ENCODE data around the gene WDR62. TPM values are rescaled to one million over a fixed set of nuclear protein-coding genes. Genes with fewer than 3 reads are reported as not detected.
A peak's percentile ranks its signal among the peaks of the same experiment; 100 is the strongest.

Gene WDR62
- total RNA-seq, 2 experiments from 2014 or later, result 44.5 to 60.2 TPM

- H4K20me1 ChIP-seq (ENCODE audit: insufficient read depth, low read length), result peaks cover 11% of the 10 kb centered on the region
- intact Hi-C loops (cut with micrococcal nuclease; ENCODE audit: unreplicated experiment), result loop anchor here (10.0 kb wide), 1 partner anchor 407 kb away; the partner anchor contains the start of genes COX6B1 and ETV2
- no peaks in the 10 kb centered on the region for H3K9me2 ChIP-seq (ENCODE audit: insufficient read depth, low read length)
- TF ChIP-seq CTCF (conservative IDR thresholded peaks at IDR 0.05; ENCODE audit: low read length), result no peak; the same call in 1 of the 2 replicates
- TF ChIP-seq EZH2phosphoT487 (IDR thresholded peaks at IDR 0.05; ENCODE audit: borderline replicate concordance, low read depth, low read length), result no peak
- no peak for DNase-seq (ENCODE audit: low spot score)
- no TSS peak for BruUV-seq (replicated peaks)
- no peak overlapping the region for H2AFZ ChIP-seq (ENCODE audit: low read length)
- H3K36me3 ChIP-seq (ENCODE audit: insufficient read depth, low read length), result peaks cover 6% of the 10 kb centered on the region
- peaks cover 21% of the 10 kb centered on the region for H3K79me2 ChIP-seq (ENCODE audit: insufficient read depth, low read depth, low read length)
- POLR2A ChIA-PET, result no interaction called here
- H3K4me3 ChIP-seq (ENCODE audit: low read depth, low read length, poor library complexity, severe bottlenecking), result no peak overlapping the region
- H3K4me2 ChIP-seq (ENCODE audit: low read length), result no peak overlapping the region
- no peak overlapping the region for H3K27ac ChIP-seq (ENCODE audit: low read depth, low read length, poor library complexity, severe bottlenecking)
- H3K9me3 ChIP-seq (ENCODE audit: low read length), result no peaks in the 10 kb centered on the region
- peaks cover 24% of the 10 kb centered on the region for H3K4me1 ChIP-seq (ENCODE audit: insufficient read depth, low read length, poor library complexity, severe bottlenecking)
- CTCF ChIA-PET (ENCODE audit: unreplicated experiment), result no interaction called here
These were observed 3.1 kb upstream of the WDR62 start for GRCh38 chr19:36051637-36052036.

GRCh38 chr19:36054119-36054732 is 471 bp upstream of the WDR62 start, which contains the start of gene THAP8:
Gene THAP8, minus strand, starts transcription at chr19:36054285. Its CDS starts 68 bp downstream, at chr19:36054217.
- Histone ChIP-seq H2AFZ (ENCODE audit: low read length) (peak within 1 kb of the TSS; percentile 57), H3K36me3 (ENCODE audit: insufficient read depth, low read length) (peaks cover 30% of the 10 kb centered on the region), H4K20me1 (ENCODE audit: insufficient read depth, low read length) (peaks cover 13% of the 10 kb centered on the region), H3K9me3 (ENCODE audit: low read length) (no peaks in the 10 kb centered on the region), H3K4me2 (ENCODE audit: low read length) (peak within 1 kb of the TSS; percentile 95), H3K4me3 (ENCODE audit: low read depth, low read length, poor library complexity, severe bottlenecking) (peak within 1 kb of the TSS; percentile 93), H3K9me2 (ENCODE audit: insufficient read depth, low read length) (no peaks in the 10 kb centered on the region), H3K79me2 (ENCODE audit: insufficient read depth, low read depth, low read length) (peaks cover 45% of the 10 kb centered on the region), H3K27ac (ENCODE audit: low read depth, low read length, poor library complexity, severe bottlenecking) (peak within 1 kb of the TSS; percentile 86), H3K4me1 (ENCODE audit: insufficient read depth, low read length, poor library complexity, severe bottlenecking) (peaks cover 40% of the 10 kb centered on the region)
- peak; percentile 99 for DNase-seq (ENCODE audit: low spot score)
- ChIA-PET POLR2A (interaction anchor here (0.6 to 1.4 kb wide), 7 partner anchors 10 to 1592 kb away, joined by 3 to 12 read pairs (median 4); partner anchors contain the start of genes ALKBH6, POLR2I, SYNE4 and TBCB), CTCF (ENCODE audit: unreplicated experiment) (no interaction called here)
- no TSS peak for BruUV-seq (replicated peaks)
- TF ChIP-seq CTCF (conservative IDR thresholded peaks at IDR 0.05; ENCODE audit: low read length) (peak; percentile 65), EZH2phosphoT487 (IDR thresholded peaks at IDR 0.05; ENCODE audit: borderline replicate concordance, low read depth, low read length) (no peak)
- intact Hi-C loops (cut with micrococcal nuclease; ENCODE audit: unreplicated experiment), result loop anchor here (1.0 to 10.0 kb wide), 5 partner anchors 59 to 409 kb away; partner anchors contain the start of genes COX6B1, ETV2, NFKBID and POLR2I

Data from OCI-LY7 (cell line).